Fibroblast of the aortic adventitia (primary cell): ENCODE data around the gene ADA. TPM values are rescaled to one million over a fixed set of nuclear protein-coding genes. Genes with fewer than 3 reads are reported as not detected.
"Not testable (repeated sequence)": the region's sequence is repeated elsewhere in the genome, so short reads cannot be mapped to it uniquely, and the experiment has no call there.

Experiments
- DNase-seq: peaks from one replicate; pipeline ENCODE4 v3.0.0-alpha.2; 2010; ENCODE audit warnings: low read depth
- H3K4me3 ChIP-seq: 2 replicates; pipeline ENCODE4 v1.5.1; 2011; ENCODE audit warnings: low read depth, mild to moderate bottlenecking, control low read depth, low read length, moderate library complexity
- CTCF ChIP-seq: IDR thresholded peaks from 2 replicates; pipeline ENCODE4 v1.5.1; 2011; ENCODE audit warnings: mild to moderate bottlenecking, low read length, control low read depth, inconsistent platforms; ENCODE audit not compliant: insufficient read depth
- total RNA-seq: library from RNA; depleted of rRNA; stranded (reverse); fragments of >200 nt; gene quantifications from 2 replicates; pipeline ENCODE4 v1.2.3, GENCODE V29; 2012; ENCODE audit warnings: low replicate concordance

ADA gene
- total RNA-seq, 1 donor = 4.6 TPM

DNA sequence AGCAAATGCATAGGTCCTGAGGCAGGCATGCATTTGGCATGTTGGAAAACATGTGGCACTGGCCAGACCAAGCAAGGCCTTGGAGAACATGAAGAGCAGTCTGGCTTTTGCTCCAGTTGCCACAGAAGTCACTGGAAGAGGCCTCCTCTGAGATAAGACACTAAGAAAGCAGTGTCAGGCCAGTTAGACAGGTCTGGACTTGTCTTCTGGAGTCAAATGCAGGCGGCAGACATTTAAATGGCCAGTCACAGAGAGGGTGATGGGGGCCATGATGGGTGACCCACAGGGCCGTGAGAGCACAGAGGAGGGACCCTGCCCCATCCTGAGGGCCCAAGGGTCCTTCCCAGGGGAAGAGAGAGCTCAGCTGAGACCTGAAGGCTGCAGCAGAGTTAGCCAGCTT lies 26.7 kb upstream of the ADA start:
- DNase-seq = no peak
- H3K4me3 ChIP-seq = no peak overlapping the region
- TF ChIP-seq CTCF = no peak

GRCh38 chr20:44672318-44672902 lies 20.9 kb upstream of the ADA start:
- not testable (repeated sequence) for H3K4me3 ChIP-seq, DNase-seq

- not testable (repeated sequence) for DNase-seq, H3K4me3 ChIP-seq
These were observed 20.0 kb upstream of the ADA start for GRCh38 chr20:44671541-44671940.

DNA sequence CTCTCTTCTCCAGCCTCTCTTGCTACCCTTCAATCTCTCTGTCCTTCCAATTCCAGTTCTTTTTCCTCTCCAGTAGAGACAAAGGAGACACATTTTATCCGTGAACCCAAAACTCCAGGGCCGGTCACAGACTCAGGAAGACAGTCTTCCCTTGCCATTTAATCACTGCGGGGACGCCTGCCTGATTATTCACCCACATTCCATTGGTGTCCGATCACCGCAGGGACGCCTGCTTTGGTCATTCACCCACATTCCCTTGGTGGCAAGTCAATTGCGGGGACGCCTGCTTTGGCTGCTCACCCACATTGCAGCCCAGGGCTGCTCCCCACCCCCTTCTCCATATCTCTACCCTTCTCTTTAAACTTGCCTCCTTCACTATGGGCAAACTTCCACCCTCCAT lies 19.4 kb upstream of the ADA start:
- not testable (repeated sequence) for H3K4me3 ChIP-seq, DNase-seq

- no peak overlapping the region for H3K4me3 ChIP-seq
- no peak for DNase-seq
- TF ChIP-seq CTCF = no peak
These were observed 14.6 kb upstream of the ADA start for GRCh38 chr20:44666066-44666465.

- H3K4me3 ChIP-seq = no peak overlapping the region
- no peak for DNase-seq
- no peak for TF ChIP-seq CTCF
These were observed 12.6 kb upstream of the ADA start for GRCh38 chr20:44664131-44664530.

GRCh38 chr20:44662261-44662660 lies 10.8 kb upstream of the ADA start:
- H3K4me3 ChIP-seq = no peak overlapping the region
- no peak for DNase-seq
- TF ChIP-seq CTCF = no peak

DNA sequence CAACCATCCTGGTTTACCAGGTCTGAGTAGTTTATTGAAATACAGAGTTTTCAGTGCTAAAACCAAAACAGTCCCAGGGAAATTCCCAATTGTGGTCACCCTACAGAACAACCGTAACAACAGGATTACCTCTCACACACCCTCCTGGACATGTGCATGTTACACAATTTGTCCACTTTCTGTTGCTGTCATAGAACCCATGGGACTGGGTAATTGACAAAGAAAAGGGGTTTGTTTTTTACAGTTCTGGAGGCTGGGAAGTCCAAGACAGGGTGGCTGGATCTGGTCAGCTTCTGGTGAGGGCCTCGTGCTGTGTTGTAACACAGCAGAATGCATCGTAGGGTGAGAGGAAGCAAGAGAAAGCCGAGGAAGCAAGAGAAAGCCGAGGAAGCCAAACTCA lies 9.1 kb upstream of the ADA start:
- no peak for TF ChIP-seq CTCF
- DNase-seq = no peak
- no peak overlapping the region for H3K4me3 ChIP-seq

- no peak for TF ChIP-seq CTCF
- H3K4me3 ChIP-seq = no peak overlapping the region
These were observed 8.4 kb upstream of the ADA start for GRCh38 chr20:44659931-44660330.

More at GRCh38 chr20:44659931-44660330, 8.4 kb upstream of the ADA start:
- DNase-seq = no peak
